ENCODE data around the gene RAB40C.

DNA sequence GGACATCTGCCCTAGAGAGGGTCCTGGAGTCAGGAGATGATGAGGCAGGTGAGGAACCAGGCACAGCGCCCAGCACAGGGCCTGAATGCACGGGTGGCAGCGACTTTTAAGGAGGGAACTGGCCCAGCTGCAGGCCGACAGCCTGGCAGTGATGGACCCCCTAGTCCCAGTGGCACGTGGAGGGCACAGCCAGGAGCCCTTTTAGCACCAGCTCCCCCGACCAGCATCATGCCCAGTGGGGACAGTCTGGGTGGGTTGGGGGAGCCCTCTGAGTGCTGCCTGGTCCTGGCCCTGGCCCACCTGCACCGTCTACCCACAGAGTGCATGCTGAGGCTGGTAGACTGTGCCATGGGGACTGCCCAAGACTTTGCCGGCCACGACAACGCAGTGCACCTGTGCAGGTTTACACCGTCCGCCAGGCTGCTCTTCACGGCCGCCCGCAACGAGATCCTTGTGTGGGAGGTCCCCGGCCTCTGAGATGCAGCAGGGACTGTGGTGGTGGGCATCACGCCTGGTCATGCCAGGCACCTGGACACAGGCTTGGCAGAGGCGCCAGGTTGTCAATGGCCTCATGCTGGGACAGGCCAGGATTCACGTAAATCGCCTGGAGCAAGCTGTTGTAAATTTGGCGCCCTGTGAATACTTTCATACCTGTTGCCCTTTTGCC is 77.4 kb downstream of the RAB40C start:
- no peak for TF ChIP-seq EZH2 (IDR thresholded peaks at IDR 0.05; ENCODE audit: borderline replicate concordance, insufficient read depth, low read depth, low read length, poor library complexity, severe bottlenecking)
- TF ChIP-seq, protein P1, sequence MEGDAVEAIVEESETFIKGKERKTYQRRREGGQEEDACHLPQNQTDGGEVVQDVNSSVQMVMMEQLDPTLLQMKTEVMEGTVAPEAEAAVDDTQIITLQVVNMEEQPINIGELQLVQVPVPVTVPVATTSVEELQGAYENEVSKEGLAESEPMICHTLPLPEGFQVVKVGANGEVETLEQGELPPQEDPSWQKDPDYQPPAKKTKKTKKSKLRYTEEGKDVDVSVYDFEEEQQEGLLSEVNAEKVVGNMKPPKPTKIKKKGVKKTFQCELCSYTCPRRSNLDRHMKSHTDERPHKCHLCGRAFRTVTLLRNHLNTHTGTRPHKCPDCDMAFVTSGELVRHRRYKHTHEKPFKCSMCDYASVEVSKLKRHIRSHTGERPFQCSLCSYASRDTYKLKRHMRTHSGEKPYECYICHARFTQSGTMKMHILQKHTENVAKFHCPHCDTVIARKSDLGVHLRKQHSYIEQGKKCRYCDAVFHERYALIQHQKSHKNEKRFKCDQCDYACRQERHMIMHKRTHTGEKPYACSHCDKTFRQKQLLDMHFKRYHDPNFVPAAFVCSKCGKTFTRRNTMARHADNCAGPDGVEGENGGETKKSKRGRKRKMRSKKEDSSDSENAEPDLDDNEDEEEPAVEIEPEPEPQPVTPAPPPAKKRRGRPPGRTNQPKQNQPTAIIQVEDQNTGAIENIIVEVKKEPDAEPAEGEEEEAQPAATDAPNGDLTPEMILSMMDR (IDR thresholded peaks at IDR 0.05), result no peak

All from B cell (primary cell).